Adrenal gland (tissue), 12 donors: ENCODE data around the gene MAEA. TPM values are rescaled to one million over a fixed set of nuclear protein-coding genes. Genes with fewer than 3 reads are reported as not detected.

ENCODE experiments used
- DNase-seq, 7 donors: peaks; one replicate each; pipeline ENCODE4 v3.0.0-alpha.2; 2019 to 2020
- H3K27ac ChIP-seq, 5 donors: fragments of 200-600 bp; sonication (generic) in 4 of 5; 1 replicate in 3 of 5; 2 replicates in 2 of 5; pipeline versions ENCODE4 v1.5.1 to v1.8.0; 2016 to 2020; ENCODE audit warnings: mild to moderate bottlenecking in 1 of 5
- H3K27me3 ChIP-seq: fragments of 200-600 bp; 2 replicates; pipeline ENCODE4 v1.8.0; 2021
- H3K36me3 ChIP-seq, 2 donors: fragments of 200-600 bp; replicated peaks in 1 of 2; 1 replicate in 1 of 2; 2 replicates in 1 of 2; pipeline versions ENCODE4 v1.5.1 to v1.8.0; 2018 to 2022
- H3K4me1 ChIP-seq, 2 donors: fragments of 200-600 bp; replicated peaks in 1 of 2; 1 replicate in 1 of 2; 2 replicates in 1 of 2; pipeline versions ENCODE4 v1.5.1 to v1.8.0; 2018 to 2021
- H3K4me3 ChIP-seq, 4 donors: fragments of 200-600 bp; sonication (generic) in 3 of 4; one replicate each; pipeline ENCODE4 v1.5.1; 2016 to 2018
- H3K9me3 ChIP-seq, 3 donors: fragments of 200-600 bp; sonication (generic) in 1 of 3; replicated peaks in 1 of 3; 1 replicate in 2 of 3; 2 replicates in 1 of 3; pipeline versions ENCODE4 v1.5.1 to v1.8.0; 2016 to 2021
- POLR2A ChIP-seq, 2 donors: fragments of 450-650 bp; IDR thresholded peaks; one replicate each; pipeline ENCODE4 v1.6.1; 2017; ENCODE audit warnings: antibody characterized with exemption in 2 of 2, mild to moderate bottlenecking in 2 of 2, moderate library complexity in 1 of 2
- WGBS, 4 donors: extraction: QIAGEN DNeasy Blood & Tissue Kit in 2 of 4; methylation state at CpG; one replicate each; pipeline versions ENCODE4 v1.1.5 to v1.1.7; 2013 to 2017; 5-methylcytosine and 5-hydroxymethylcytosine counted together
- intact Hi-C, 2 donors: fragments of 100-400 bp; cut with DNase I; formaldehyde crosslinking; loops; one replicate each; pipeline versions ENCODE4 v1.14.1 to v1.15.0; 2022 to 2023
- polyA plus RNA-seq, 3 donors: library from polyadenylated mRNA; stranded (reverse); fragments of 200-250 nt in 2 of 3; fragments of 350-450 nt in 1 of 3; fragmentation: Illumina TruSeq in 1 of 3; extraction: RNeasy Lipid Tissue Mini Kit (QIAGEN cat#74804) in 1 of 3; gene quantifications; one replicate each; pipeline ENCODE4 v1.2.3, GENCODE V29; 2013 to 2014
- total RNA-seq, 9 donors: library from RNA; depleted of rRNA in 4 of 9; stranded (reverse); fragments of >200 nt in 4 of 9; fragments of 120-200 nt in 1 of 9; fragmentation: NEBNext Ultra II Directional in 1 of 9; extraction: Animal tissue kit (Norgen Biotek cat#: 25700) in 1 of 9; gene quantifications; one replicate each; pipeline versions ENCODE4 v1.1.0 to v1.2.4, GENCODE V29; 2013 to 2023
- TF ChIP-seq, protein P1 (sequence below), 6 experiments: fragments of 450-650 bp in 4 of 6; fragments of 200-600 bp in 2 of 6; sonication (generic) in 1 of 6; IDR thresholded peaks; 1 replicate in 5 of 6; 2 replicates in 1 of 6; pipeline versions ENCODE4 v1.5.1 to v1.8.0; 2016 to 2021; ENCODE audit warnings: antibody characterized with exemption in 6 of 6, mild to moderate bottlenecking in 2 of 6, moderate library complexity in 1 of 6
- donor health status: healthy with polysubstance abuse.
- donor health status: Bipolar disorder and iron deficiency.
- donor health status: DM: yes; HTN: yes; CAD: no.
- donor health status: DM: no; HTN: no; CAD: no.
- donor health status: DM: no; HTN: no; CAD: no.
- donor health status: DM: yes; HTN: yes; CAD: no.

The MAEA gene
- total and polyA plus RNA-seq, 12 donors: 35.6 to 103 (median 75.1) TPM

DNA sequence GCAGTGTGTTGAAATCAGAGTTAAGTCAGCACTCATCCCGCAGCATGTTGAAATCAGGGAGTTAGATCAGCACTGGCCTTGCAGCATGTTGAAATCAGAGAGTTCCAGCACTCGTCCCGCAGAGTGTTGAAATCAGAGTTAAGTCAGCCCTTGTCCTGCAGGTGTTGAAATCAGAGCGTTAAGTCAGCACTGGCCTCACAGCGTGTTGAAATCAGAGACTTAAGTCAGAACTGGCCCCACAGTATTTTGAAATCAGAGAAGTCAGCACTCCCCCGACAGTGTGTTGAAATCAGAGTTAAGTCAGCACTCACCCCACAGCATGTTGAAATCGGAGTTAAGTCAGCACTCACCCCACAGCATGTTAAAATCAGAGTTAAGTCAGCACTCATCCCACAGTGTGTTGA is 46.4 kb downstream of the MAEA start:
- Histone ChIP-seq H3K4me1 (peaks cover 0 to 4% of the 10 kb centered on the region in 2 donors), H3K27me3 (no peaks in the 10 kb centered on the region), H3K9me3 (no peaks in the 10 kb centered on the region), H3K36me3 (peaks cover 0 to 64% of the 10 kb centered on the region in 2 donors), H3K4me3 (no peak overlapping the region), H3K27ac (peak overlapping the region in 2 of 5 donors; percentile 10 to 26)
- 68 to 81% (median 73%) methylated on average over 7 of the region's 7 CpGs for WGBS, 4 donors
- intact Hi-C loops: no loop called here
- no peak for TF ChIP-seq POLR2A (IDR thresholded peaks at IDR 0.05)
- TF ChIP-seq, protein P1, sequence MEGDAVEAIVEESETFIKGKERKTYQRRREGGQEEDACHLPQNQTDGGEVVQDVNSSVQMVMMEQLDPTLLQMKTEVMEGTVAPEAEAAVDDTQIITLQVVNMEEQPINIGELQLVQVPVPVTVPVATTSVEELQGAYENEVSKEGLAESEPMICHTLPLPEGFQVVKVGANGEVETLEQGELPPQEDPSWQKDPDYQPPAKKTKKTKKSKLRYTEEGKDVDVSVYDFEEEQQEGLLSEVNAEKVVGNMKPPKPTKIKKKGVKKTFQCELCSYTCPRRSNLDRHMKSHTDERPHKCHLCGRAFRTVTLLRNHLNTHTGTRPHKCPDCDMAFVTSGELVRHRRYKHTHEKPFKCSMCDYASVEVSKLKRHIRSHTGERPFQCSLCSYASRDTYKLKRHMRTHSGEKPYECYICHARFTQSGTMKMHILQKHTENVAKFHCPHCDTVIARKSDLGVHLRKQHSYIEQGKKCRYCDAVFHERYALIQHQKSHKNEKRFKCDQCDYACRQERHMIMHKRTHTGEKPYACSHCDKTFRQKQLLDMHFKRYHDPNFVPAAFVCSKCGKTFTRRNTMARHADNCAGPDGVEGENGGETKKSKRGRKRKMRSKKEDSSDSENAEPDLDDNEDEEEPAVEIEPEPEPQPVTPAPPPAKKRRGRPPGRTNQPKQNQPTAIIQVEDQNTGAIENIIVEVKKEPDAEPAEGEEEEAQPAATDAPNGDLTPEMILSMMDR (IDR thresholded peaks at IDR 0.05): no peak
- DNase-seq: peak in 1 of 7 donors; percentile 42

DNA sequence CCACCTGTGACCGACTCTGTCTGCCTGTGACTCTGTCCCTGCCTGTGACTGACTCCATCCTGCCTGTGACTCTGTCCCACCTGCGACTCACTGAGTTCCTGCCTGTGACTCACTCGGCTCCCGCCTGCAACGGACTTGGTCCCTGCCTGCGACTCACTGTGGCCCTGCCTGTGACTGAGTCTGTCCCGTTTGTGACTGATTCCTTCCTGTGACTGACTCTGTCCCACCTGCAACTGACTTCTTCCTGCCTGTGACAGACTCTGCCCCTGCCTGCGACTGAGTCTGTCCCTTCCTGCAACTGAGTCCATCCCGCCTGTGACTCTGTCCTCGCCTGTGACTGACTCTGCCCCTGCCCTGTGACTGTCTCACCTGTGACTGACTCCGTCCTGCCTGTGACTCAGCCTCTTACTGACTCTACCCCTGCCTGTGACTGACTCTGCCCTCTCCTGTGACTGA is 47.7 kb downstream of the MAEA start:
- no peak overlapping the region for H3K4me3 ChIP-seq
- DNase-seq: peak in 2 of 7 donors; percentile 42 to 63
- no peak for TF ChIP-seq POLR2A (IDR thresholded peaks at IDR 0.05)
- TF ChIP-seq, protein P1 (IDR thresholded peaks at IDR 0.05): no peak
- H3K4me1 ChIP-seq: no peaks in the 10 kb centered on the region
- peak overlapping the region in 2 of 5 donors; percentile 34 to 63 for H3K27ac ChIP-seq
- H3K36me3 ChIP-seq: peaks cover 0 to 69% of the 10 kb centered on the region in 2 donors
- WGBS, 4 donors: 57 to 73% (median 66%) methylated on average over 5 to 11 of the region's 11 CpGs
- intact Hi-C loops: no loop called here
- H3K27me3 ChIP-seq: no peaks in the 10 kb centered on the region
- H3K9me3 ChIP-seq: no peaks in the 10 kb centered on the region

DNA sequence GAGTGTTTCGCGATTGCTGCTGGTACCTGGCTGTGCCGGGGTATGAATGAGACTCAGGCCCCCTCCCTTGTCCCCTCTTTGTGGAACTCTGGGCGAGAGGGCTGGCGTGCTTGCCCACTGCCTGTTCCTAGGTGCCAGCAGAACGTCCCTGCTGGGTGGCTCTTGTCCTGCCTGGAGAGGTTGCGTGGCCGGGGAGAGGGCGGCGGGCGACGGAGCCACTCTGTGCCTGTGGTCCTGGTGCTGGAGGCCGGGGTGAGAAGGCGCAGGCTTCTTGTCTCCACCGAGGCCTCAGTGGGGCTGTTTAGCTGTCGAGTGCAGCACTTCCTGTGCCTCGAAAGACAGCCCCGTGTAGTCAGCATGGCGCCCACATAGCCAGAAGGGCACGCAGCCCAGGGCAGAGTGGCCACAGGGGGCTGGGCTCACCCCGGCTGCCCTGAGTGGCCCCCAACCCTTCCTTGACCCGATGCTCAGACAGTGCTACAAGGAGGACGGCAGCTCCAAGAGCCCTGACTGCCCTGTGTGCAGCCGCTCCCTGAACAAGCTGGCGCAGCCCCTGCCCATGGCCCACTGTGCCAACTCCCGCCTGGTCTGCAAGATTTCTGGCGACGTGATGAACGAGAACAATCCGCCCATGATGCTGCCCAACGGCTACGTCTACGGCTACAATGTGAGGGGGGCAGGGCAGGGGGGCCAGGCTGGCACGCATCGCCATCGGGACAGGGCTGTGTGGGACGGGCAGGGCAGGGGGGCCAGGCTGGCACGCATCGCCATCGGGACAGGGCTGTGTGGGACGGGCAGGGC is 48.5 kb downstream of the MAEA start:
- H3K36me3 ChIP-seq: peaks cover 0 to 61% of the 10 kb centered on the region in 2 donors
- no peaks in the 10 kb centered on the region for H3K9me3 ChIP-seq
- no peak overlapping the region for H3K4me3 ChIP-seq
- peak overlapping the region in 2 of 5 donors; percentile 34 to 63 for H3K27ac ChIP-seq
- intact Hi-C loops: no loop called here
- no peak for TF ChIP-seq POLR2A (IDR thresholded peaks at IDR 0.05)
- TF ChIP-seq, protein P1 (IDR thresholded peaks at IDR 0.05): no peak
- 86 to 100% (median 96%) methylated on average over 2 to 41 of the region's 41 CpGs for WGBS, 4 donors
- DNase-seq: no peak
- no peaks in the 10 kb centered on the region for H3K4me1 ChIP-seq
- no peaks in the 10 kb centered on the region for H3K27me3 ChIP-seq

DNA sequence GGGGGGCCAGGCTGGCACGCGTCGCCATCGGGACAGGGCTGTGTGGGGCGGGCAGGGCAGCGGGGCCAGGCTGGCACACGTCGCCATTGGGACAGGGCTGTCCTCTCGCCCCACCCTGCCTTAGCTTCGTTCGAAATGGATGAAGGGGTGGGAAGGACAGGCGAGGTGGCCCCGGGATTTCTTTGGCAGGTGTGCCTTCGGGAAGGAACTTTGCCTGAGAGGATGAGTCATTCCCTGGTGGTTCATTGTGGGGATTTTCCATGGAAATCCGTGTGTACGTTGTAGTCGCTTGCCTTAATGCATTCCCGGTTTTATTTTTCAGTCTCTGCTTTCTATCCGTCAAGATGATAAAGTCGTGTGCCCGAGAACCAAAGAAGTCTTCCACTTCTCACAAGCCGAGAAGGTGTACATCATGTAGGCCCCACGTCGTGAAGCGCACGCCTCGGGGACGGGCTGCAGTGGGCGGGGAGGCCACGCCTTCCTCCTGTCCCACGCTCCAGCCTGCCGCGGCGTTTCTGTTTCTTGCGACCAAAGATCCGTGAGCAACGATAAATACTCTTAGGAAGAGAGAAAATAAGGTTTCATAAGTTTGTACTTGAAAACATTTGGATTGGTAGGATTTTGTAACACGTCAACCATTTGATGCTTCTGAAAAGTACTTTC is 49.2 kb downstream of the MAEA start:
- TF ChIP-seq, protein P1 (IDR thresholded peaks at IDR 0.05): no peak
- TF ChIP-seq POLR2A (IDR thresholded peaks at IDR 0.05): no peak
- WGBS, 4 donors: 90 to 94% (median 92%) methylated on average over 32 to 38 of the region's 38 CpGs
- intact Hi-C loops: no loop called here
- Histone ChIP-seq H3K9me3 (no peaks in the 10 kb centered on the region), H3K4me1 (no peaks in the 10 kb centered on the region), H3K4me3 (no peak overlapping the region), H3K36me3 (peaks cover 0 to 58% of the 10 kb centered on the region in 2 donors), H3K27me3 (no peaks in the 10 kb centered on the region), H3K27ac (peak overlapping the region in 1 of 5 donors; percentile 16)
- DNase-seq: no peak
